ENCODE results near the gene TBC1D30.
"Not testable (repeated sequence)": the region's sequence is repeated elsewhere in the genome, so short reads cannot be mapped to it uniquely, and the experiment has no call there.

Gene TBC1D30

DNA sequence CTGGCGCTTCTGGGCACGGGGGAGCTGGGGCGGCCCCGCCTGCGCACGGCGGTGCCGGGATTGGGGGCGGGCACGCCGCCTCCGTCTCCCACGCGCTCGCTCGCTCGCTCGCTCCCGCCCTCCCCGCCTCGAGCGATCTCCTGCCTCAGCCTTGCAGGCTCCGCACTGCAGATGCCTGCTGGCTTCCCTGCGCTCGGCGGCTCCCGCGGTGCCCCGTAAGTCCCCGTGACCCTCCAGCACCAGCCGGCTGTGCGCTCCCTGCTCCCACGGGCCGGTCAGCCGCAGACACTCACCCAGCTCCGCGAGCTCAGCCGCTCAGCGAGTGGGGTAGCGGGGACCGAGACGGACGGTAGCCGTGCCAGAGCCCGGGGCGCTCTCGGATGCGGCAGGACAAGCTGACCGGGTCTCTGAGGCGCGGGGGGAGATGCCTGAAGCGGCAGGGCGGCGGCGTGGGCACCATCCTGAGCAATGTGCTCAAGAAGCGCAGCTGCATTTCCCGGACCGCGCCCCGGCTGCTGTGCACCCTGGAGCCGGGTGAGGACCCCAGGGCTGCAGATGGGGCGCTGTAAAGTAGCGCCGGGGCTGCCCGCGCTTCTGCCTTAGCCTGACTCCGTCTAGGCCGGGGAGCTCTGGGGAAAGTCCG, at the start of gene TBC1D30:
TBC1D30 (plus strand) TSS at position 148 of the 643 bp plus-strand sequence; CDS start at position 381, 233 bp downstream.
- peak within 1 kb of the TSS; percentile 48 for H3K4me3 ChIP-seq (ENCODE audit: low read depth, low read length)
- TF ChIP-seq, protein P1, sequence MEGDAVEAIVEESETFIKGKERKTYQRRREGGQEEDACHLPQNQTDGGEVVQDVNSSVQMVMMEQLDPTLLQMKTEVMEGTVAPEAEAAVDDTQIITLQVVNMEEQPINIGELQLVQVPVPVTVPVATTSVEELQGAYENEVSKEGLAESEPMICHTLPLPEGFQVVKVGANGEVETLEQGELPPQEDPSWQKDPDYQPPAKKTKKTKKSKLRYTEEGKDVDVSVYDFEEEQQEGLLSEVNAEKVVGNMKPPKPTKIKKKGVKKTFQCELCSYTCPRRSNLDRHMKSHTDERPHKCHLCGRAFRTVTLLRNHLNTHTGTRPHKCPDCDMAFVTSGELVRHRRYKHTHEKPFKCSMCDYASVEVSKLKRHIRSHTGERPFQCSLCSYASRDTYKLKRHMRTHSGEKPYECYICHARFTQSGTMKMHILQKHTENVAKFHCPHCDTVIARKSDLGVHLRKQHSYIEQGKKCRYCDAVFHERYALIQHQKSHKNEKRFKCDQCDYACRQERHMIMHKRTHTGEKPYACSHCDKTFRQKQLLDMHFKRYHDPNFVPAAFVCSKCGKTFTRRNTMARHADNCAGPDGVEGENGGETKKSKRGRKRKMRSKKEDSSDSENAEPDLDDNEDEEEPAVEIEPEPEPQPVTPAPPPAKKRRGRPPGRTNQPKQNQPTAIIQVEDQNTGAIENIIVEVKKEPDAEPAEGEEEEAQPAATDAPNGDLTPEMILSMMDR (IDR thresholded peaks at IDR 0.05; ENCODE audit: borderline replicate concordance, insufficient read depth, low read depth, low read length): no peak

- H3K4me3 ChIP-seq (ENCODE audit: low read depth, low read length): not testable (repeated sequence)
These were observed 49.2 kb upstream of the TBC1D30 start for GRCh38 chr12:64775147-64775736.

DNA sequence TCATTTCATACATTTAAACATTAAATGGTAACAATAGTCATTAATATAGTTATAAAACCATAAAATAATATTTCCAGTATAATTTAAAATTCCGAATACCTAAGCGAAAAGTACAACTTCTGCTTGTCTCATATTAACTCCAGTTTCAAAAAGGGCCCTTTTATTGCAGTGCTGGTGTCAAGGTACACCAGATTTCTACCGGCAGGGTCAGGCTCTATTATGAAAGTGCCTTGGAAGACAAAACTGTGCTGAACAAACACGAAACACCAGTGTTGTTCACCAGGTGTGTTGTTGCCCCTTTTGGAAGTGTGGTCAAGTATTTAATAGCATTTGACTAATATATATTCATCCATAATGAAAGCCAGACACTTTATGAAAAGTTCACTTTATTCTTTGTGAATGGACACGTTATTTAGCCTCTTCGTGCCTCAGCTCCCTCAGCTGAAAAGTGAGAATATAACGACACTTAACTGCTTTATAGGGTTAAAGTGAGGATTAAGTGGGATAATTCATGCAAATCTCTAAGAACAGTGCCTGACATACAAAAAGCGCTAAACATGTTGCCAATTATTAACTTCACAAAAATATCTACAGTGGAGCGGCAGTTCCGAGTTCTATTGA, 45.0 kb upstream of the TBC1D30 start:
- H3K4me3 ChIP-seq (ENCODE audit: low read depth, low read length): no peak overlapping the region
- TF ChIP-seq, protein P1 (IDR thresholded peaks at IDR 0.05; ENCODE audit: borderline replicate concordance, insufficient read depth, low read depth, low read length): no peak

DNA sequence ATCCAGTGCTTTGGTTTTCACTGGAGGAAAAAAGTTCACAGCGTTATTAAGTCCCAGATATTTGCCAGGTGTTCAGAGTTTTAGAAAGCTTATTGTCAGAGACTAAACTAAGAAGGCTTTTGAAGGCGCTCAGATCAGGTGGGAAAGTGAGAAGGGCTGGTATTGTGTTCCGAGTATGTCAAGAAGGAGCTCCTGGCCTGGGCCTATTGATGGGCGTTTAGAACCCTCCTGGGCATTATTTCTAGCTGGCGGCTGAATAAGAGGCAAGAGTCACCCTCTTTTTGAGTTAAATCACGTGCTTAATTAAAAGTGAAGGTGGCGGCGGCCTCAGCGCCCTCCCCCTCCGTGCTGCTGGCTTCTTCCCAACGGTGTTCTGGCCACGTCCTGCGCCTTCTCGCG, 44.3 kb upstream of the TBC1D30 start:
- peak overlapping the region; percentile 36 for H3K4me3 ChIP-seq (ENCODE audit: low read depth, low read length)
- TF ChIP-seq, protein P1 (IDR thresholded peaks at IDR 0.05; ENCODE audit: borderline replicate concordance, insufficient read depth, low read depth, low read length): no peak

DNA sequence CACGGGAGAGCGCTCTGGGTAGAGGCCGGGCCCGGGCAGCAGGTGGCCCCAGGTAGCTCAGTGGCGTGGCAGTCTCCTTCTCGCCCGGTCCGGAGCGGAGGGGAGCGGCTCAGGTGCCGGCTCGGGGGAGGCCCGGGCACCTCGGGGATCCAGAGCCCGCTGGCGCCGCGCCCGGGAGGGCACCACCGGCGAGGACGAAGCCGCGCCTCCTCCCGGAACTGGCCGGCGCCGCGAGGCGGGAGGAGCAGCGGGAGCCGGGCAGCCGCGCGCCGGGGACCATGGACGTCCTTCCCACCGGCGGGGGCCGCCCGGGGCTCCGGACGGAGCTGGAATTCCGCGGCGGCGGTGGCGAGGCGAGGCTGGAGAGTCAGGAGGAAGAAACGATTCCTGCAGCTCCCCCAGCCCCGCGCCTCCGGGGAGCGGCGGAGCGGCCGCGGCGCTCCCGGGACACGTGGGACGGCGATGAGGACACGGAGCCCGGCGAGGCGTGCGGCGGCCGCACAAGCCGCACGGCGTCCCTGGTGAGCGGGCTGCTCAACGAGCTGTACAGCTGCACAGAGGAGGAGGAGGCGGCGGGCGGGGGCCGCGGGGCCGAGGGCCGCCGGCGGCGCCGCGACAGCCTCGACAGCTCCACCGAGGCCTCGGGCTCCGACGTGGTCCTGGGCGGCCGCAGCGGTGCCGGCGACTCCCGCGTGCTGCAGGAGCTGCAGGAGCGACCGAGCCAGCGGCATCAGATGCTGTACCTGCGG, 43.7 kb upstream of the TBC1D30 start:
- peak overlapping the region; percentile 36 for H3K4me3 ChIP-seq (ENCODE audit: low read depth, low read length)
- TF ChIP-seq, protein P1 (IDR thresholded peaks at IDR 0.05; ENCODE audit: borderline replicate concordance, insufficient read depth, low read depth, low read length): no peak

DNA sequence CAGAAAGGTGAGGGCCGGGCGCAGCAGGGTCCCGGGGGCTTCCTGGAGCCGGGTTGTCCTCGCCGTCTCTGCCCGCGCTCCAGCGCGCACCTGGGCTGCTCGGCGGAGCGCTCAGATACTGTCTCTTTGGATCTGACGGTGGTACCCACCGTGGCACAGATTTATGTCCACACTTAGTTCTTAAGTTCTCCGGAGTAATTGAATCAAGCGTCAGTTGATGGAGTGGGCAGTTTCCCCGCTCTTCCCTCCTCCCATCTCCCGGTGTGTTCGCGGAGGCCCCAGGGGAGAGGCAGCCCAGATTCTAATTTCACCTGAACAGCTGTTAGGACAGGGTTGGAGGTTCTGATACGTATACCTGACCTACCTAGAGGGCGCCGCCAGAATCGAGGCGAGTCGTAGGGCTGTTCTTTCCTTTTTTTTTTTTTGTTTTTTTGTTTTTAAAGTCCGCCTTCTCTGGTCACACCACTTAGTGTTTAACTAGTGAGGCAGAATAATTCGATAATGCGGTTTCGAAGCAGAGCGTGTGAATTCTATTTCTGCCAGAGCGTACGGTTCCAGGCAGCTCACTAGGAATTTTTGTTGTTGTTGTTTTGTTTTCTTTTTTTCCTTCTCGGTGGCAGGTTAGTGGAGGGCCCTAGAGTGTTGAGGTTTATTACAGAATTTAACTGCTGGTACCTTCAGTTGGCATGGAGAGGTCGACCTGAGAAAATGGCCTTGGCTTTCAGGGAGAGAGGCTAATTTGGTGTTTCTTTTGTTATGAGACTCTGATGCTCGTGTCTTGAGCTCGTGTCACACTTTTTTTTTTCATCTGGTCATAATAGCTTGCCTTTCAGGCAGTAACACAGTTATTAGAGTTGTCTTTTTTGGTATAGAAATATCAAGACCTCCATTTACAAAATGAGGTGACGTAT, 42.9 kb upstream of the TBC1D30 start:
- no peak overlapping the region for H3K4me3 ChIP-seq (ENCODE audit: low read depth, low read length)
- TF ChIP-seq, protein P1 (IDR thresholded peaks at IDR 0.05; ENCODE audit: borderline replicate concordance, insufficient read depth, low read depth, low read length): no peak
